Measurements from ENCODE around the gene HOATZ.

GRCh38 chr11:111512296-111513239 is 2.0 kb upstream of the HOATZ start, which contains the start of gene BTG4:
- TF ChIP-seq CTCF (IDR thresholded peaks at IDR 0.05 in 8 of 11, conservative IDR thresholded peaks at IDR 0.05 in 3 of 11) (no peak), POLR2AphosphoS5 (IDR thresholded peaks at IDR 0.05) (no peak), POLR2A (IDR thresholded peaks at IDR 0.05) (no peak)

Data from spleen (tissue), 7 donors.